HG03064 (cell line): ENCODE measurements around the gene SAMD11.

Experiments used
- ATAC-seq: cut with Tn5 transposase; IDR thresholded peaks from one replicate; pipeline ENCODE4 v1.9.1; 2021; ENCODE audit warnings: low read depth; ENCODE audit not compliant: unreplicated experiment

The SAMD11 gene

DNA sequence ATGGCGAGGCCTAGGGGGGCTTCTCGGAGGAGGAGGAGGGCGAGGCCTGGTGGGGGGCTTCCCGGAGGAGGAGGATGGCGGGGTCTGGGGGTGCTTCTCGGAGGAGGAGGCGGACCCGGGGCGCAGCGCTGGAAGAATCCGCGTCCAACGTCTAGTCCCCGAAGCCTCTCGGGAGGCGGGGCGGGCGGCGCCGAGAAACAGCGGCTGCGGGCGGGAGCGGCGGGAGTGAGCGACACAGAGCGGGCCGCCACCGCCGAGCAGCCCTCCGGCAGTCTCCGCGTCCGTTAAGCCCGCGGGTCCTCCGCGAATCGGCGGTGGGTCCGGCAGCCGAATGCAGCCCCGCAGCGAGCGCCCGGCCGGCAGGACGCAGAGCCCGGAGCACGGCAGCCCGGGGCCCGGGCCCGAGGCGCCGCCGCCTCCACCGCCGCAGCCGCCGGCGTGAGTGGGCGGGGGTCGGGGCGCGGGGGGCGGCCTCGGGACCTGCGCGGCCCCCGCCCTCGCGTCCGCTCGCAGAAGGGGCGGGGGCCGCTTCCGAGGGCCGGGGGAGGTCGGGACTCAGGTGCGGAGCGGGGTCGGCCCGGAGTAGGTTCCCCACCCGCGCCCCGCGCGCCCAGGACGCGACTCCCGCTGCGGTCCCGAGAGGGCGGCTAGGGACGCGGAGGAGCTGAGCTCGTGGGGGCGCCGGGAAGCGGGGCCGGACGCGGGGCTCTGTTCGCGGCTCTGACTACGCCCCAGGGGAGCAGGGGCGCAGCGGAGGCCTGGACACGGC, 36.8 kb downstream of the SAMD11 start, which contains the start of gene KLHL17:
Gene KLHL17, plus strand, starts transcription at position 222 of the 769 bp plus-strand sequence. Its CDS starts 110 bp downstream, at position 332.
- peak; percentile 39 for ATAC-seq

DNA sequence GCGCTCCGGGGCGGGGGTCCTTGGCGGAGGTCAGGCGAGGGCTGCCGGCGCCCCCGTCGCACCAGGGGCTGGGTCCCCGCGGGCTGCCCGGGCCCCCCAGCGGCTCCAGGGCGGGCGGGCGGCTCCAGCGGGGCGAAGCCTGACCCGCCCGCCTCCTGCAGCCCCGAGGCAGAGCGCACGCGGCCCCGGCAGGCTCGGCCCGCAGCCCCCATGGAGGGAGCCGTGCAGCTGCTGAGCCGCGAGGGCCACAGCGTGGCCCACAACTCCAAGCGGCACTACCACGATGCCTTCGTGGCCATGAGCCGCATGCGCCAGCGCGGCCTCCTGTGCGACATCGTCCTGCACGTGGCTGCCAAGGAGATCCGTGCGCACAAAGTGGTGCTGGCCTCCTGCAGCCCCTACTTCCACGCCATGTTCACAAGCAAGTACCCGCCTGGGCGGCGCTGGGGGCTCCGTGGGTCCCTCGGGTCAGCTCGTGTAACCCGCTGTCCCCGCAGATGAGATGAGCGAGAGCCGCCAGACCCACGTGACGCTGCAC, 37.5 kb downstream of the SAMD11 start:
- no peak for ATAC-seq

DNA sequence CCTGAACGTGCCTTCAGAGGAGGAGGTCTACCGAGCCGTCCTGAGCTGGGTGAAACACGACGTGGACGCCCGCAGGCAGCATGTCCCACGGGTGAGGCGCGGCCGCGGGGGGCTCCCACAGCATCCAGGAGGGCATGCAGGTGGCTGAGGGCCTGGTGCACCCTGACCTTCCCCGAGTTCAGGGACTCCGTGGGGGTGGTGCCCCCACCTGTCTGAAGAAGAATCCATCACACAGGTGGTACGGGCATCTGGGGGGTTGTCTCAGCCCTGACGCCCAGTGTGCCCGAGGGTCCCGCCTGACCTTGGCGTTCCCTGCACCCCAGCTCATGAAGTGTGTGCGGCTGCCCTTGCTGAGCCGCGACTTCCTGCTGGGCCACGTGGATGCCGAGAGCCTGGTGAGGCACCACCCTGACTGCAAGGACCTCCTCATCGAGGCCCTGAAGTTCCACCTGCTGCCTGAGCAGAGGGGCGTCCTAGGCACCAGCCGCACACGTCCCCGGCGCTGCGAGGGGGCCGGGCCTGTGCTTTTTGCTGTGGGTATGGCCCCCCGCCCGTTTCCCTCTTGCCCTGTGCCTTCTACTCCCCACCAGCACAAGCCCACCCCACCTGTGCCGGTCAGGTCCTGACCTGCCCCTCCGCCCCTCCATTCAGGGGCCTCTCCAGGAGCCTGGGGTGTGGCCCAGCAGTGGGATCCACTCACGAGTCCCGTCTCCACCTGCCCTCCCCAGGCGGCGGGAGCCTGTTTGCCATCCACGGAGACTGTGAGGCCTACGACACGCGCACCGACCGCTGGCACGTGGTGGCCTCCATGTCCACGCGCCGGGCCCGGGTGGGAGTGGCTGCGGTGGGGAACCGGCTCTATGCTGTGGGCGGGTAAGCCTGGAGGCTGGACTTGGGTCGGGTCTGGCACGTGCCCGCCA, 38.9 kb downstream of the SAMD11 start:
- no peak for ATAC-seq

GRCh38 chr1:963301-963651, 39.6 kb downstream of the SAMD11 start:
- ATAC-seq = no peak

- no peak for ATAC-seq
Measured at GRCh38 chr1:963746-964525, 40.2 kb downstream of the SAMD11 start.

DNA sequence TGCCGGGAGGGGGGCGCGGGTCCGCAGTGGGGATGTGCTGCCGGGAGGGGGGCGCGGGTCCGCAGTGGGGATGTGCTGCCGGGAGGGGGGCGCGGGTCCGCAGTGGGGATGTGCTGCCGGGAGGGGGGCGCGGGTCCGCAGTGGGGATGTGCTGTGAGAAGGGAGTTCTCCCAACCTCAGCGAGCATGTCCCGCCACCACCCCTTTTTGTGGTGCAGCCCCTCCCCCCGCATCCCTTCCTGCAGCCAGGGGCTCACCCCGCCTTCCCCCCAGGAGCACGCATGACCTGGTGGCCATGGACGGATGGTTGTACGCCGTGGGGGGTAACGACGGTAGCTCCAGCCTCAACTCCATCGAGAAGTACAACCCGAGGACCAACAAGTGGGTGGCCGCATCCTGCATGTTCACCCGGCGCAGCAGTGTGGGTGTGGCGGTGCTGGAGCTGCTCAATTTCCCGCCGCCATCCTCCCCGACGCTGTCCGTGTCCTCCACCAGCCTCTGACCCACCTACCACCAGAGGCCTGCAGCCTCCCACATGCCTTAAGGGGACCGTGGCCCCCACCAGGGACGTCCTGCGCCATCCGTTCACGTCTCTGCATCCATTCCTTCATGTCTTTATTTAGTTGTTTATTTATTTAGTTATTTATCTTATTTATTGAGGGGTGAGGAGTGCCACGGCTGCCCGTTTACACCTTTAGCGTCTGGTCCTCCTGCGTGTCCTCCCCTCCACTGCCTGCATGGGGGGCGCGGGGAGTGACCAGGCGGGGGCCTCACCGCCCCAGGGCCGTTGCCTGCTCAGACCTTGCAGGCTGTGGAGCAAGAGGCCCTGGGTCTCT, 41.2 kb downstream of the SAMD11 start:
- ATAC-seq = no peak

- no peak for ATAC-seq
Measured at GRCh38 chr1:965526-966134, 41.9 kb downstream of the SAMD11 start.

- ATAC-seq = peak; percentile 16
Measured at GRCh38 chr1:966135-966703, 42.5 kb downstream of the SAMD11 start, which contains the start of gene PLEKHN1. TSS of gene PLEKHN1 (plus strand) at chr1:966482. CDS start at chr1:966532, 50 bp downstream.

DNA sequence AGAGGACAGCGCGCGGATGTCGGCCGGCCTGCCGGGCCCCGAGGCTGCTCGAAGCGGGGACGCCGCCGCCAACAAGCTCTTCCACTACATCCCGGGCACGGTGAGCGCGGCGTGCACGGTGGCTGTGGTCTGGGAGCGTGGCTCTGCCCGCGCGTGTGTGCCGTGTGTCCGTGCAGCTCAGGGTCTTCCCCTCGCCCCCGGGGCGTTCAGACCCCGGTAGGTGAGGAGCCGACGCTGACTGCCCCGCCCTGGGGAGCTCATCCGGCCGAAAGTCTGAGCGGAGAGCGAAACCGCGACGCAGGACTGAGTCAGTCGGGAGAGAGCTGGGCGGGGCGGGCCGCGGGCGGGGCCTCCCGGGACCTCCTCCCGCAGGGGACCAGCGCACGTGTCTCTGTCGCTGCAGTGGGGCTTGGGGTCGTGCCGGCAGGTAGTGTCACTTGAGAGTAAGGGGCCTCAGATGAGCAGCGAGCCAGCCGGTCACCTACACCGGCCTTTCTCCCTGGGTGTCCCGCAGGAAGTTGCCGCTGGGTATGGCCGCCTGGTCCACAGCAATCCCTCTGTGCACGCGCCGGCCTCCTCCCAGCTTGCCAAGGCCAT, 43.1 kb downstream of the SAMD11 start:
- ATAC-seq = peak; percentile 60

- no peak for ATAC-seq
Measured at GRCh38 chr1:967466-968343, 44.0 kb downstream of the SAMD11 start.

GRCh38 chr1:969260-969855, 45.6 kb downstream of the SAMD11 start:
- no peak for ATAC-seq

- no peak for ATAC-seq
Measured at GRCh38 chr1:970242-970972, 46.7 kb downstream of the SAMD11 start.

GRCh38 chr1:970973-971730, 47.4 kb downstream of the SAMD11 start:
- no peak for ATAC-seq

DNA sequence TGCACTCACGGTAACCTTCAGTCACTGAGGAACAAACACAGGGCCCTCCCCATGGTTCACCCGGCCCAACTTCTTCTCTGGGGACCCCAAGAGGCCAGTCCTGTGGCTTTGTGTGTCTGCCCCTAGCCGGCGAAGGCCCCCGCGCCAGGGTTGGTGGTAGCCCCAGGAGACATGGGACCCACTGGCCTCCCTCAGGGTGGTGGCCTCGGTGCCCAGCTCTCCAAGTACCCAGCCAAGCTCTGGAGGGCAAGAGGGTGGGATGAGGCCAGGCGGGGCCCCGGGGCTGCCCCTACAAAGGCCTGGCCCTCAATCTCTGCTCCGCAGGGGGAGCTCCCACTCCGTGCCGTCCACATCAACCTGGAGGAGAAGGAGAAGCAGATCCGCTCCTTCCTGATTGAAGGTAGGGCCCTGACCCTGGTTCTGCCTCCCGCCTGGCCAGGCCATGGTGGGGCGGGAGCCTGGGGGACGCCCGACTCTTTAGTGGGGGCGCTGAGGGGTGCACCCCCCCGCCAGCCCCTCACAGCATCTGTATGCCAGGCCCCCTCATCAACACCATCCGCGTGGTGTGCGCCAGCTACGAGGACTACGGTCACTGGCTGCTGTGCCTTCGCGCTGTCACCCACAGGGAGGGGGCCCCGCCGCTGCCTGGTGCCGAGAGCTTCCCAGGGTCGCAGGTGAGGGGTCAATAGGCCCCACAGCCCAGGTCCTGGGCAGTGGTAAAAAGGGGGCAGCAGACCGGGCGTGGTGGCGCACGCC, 48.2 kb downstream of the SAMD11 start:
- no peak for ATAC-seq
